ENCODE results near the gene TDRD7. TPM values are rescaled to one million over a fixed set of nuclear protein-coding genes. Genes with fewer than 3 reads are reported as not detected.

Gene TDRD7
- total RNA-seq, 4 donors from 2014 or later = 8.5 to 16.5 (median 13.3) TPM

- TF ChIP-seq, protein P1, sequence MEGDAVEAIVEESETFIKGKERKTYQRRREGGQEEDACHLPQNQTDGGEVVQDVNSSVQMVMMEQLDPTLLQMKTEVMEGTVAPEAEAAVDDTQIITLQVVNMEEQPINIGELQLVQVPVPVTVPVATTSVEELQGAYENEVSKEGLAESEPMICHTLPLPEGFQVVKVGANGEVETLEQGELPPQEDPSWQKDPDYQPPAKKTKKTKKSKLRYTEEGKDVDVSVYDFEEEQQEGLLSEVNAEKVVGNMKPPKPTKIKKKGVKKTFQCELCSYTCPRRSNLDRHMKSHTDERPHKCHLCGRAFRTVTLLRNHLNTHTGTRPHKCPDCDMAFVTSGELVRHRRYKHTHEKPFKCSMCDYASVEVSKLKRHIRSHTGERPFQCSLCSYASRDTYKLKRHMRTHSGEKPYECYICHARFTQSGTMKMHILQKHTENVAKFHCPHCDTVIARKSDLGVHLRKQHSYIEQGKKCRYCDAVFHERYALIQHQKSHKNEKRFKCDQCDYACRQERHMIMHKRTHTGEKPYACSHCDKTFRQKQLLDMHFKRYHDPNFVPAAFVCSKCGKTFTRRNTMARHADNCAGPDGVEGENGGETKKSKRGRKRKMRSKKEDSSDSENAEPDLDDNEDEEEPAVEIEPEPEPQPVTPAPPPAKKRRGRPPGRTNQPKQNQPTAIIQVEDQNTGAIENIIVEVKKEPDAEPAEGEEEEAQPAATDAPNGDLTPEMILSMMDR (IDR thresholded peaks at IDR 0.05; ENCODE audit: low read depth) = no peak
These were observed 910 bp downstream of the TDRD7 start for GRCh38 chr9:97412626-97413385.

GRCh38 chr9:97413462-97413861 lies 1.6 kb downstream of the TDRD7 start:
- TF ChIP-seq, protein P1 (IDR thresholded peaks at IDR 0.05; ENCODE audit: low read depth) = no peak

DNA sequence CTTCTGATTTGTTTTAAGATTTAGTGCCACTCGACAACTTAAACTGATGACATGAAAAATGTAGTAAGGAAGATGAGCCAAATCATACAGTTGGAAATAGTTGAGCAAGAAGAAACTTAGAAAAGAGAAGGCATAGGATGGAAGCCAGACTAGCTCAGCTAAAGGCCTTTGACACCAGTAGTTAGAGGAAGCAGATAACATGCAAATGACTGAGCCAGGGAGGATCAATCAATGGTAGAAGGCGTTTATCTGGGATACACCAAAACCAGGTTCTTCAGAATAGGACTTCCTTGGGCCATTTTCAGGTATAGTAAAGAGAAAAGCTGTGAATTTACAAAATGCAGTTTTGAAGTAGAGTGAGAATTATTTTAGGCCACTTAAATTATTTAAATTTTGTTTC lies 3.2 kb downstream of the TDRD7 start:
- TF ChIP-seq, protein P1 (IDR thresholded peaks at IDR 0.05; ENCODE audit: low read depth) = no peak

DNA sequence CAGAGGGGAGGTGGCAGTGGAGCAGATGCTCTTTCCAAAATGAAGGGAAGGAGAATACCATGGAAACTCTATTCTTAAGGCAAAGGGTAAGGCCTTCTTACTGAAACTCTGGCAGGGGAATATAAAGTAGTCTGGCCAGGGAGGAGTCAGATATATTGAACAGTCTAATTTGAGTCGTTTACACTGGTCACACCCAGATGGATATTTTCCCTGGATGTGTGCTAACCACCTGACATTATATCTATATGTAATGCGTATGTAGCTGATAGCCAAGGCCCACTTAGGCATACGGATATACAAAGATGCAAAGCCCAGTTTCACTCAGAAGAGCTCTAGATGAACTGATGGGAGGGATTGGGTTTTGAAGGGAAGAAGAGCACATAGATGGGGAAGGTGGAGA lies 7.0 kb downstream of the TDRD7 start:
- TF ChIP-seq, protein P1 (IDR thresholded peaks at IDR 0.05; ENCODE audit: low read depth) = no peak

DNA sequence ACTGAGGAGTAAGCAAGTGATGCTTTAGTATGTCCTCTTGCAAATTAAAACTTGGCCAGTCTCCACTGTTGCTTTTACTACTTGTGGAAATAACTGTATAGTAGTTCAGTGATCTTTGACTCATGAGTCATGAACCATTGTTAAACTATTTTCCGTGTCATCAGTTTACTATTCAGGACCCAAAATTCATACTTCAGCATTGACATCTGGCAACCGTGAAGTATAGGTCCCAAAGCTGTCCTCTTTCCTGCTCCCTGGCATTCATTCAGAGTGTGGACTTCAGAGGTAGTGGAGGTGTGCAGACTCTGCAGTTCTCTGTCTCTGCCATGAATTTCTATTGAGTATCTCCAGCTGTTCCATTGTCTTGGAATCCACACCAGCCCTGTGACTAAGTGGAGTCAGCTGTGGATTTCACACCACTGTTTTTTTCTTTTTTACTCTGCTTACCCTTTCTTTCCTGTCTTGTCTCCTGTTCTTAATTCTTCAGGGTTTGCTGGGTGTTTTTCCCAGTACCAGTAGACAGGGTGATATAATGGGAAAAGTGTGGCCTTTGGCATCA lies 7.5 kb downstream of the TDRD7 start:
- TF ChIP-seq, protein P1 (IDR thresholded peaks at IDR 0.05; ENCODE audit: low read depth) = no peak

DNA sequence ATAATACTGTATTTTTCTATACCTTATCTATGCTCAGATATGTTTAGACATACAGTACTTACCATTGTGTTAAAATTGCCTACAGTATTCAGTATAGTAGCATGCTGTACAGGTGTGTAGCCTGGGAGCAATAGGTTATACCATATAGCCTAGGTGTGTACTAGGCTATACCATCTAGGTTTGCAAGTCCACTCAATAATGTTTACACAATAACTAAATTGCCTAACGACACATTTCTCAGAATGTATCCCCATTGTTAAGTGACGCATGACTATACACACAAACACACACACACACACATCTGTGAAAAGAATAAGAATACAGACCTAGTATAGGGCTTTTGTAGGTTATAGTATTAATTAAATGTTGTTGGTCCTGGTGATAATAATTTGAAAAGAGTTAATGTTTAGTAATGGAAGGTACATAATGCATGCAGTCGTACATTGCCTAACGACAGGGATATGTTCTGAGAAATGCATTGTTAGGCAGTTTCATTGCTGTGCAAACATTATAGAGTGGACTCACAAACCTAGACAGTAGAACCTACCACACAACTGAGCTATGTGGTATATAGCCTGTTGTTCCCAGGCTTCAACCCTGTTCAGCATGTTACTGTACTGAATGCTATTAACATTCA lies 13.6 kb downstream of the TDRD7 start:
- TF ChIP-seq, protein P1 (IDR thresholded peaks at IDR 0.05; ENCODE audit: low read depth) = no peak

GRCh38 chr9:97425973-97426336 lies 14.1 kb downstream of the TDRD7 start:
- TF ChIP-seq, protein P1 (IDR thresholded peaks at IDR 0.05; ENCODE audit: low read depth) = no peak

Data from subcutaneous adipose tissue (tissue), 4 donors.